A549 (cell line): ENCODE results near the gene CTDP1. TPM values are rescaled to one million over a fixed set of nuclear protein-coding genes. Genes with fewer than 3 reads are reported as not detected.

Source experiments
- ATAC-seq, 2 experiments: fragments of 200-7000 bp in 1 of 2; fragments of >200 bp in 1 of 2; cut with Nextera tagmentation in 1 of 2; cut with Tn5 transposase in 1 of 2; 3 replicates each; pipeline versions ENCODE4 v1.8.0 to v1.9.1; 2018 to 2020; ENCODE audit warnings: mild to moderate bottlenecking in 1 of 2, moderate library complexity in 1 of 2
- CTCF ChIA-PET: fragments of 300-600 bp; sonication (Branson Sonifier 250); formaldehyde crosslinking; extraction: SDS; loops from one replicate; lab custom pipeline; 2021; ENCODE audit warnings: antibody characterized with exemption, inconsistent platforms; lab: Yijun Ruan, JAX
- POLR2A ChIA-PET: fragments of 350-600 bp; formaldehyde crosslinking; extraction: SDS; loops from one replicate; lab custom pipeline; 2021; ENCODE audit warnings: antibody characterized with exemption, inconsistent platforms; lab: Yijun Ruan, JAX
- DNase-seq, 2 experiments: peaks; one replicate each; pipeline versions ENCODE4 v3.0.0 to v3.0.0-alpha.2; 2011 to 2016; ENCODE audit warnings: low read depth in 1 of 2, low spot score in 1 of 2
- FAIRE-seq: peaks from 2 replicates; lab custom pipeline; 2011; peaks lifted over from hg19 to GRCh38; lab: Jason Lieb, UNC
- H3K27ac ChIP-seq, 2 experiments: fragments of >200 bp; sonication (Bioruptor Twin); formaldehyde crosslinking; 3 replicates each; pipeline ENCODE4 v1.5.1; 2016 to 2017
- H3K4me1 ChIP-seq: fragments of >200 bp; sonication (Bioruptor Twin); formaldehyde crosslinking; 3 replicates; pipeline ENCODE4 v1.6.1; 2016
- H3K4me2 ChIP-seq: fragments of >200 bp; sonication (Bioruptor Twin); formaldehyde crosslinking; 3 replicates; pipeline ENCODE4 v1.6.1; 2016
- H3K4me3 ChIP-seq: fragments of >200 bp; sonication (Bioruptor Twin); formaldehyde crosslinking; 3 replicates; pipeline ENCODE4 v1.5.1; 2016
- H3K9me3 ChIP-seq: fragments of >200 bp; sonication (Bioruptor Twin); formaldehyde crosslinking; 3 replicates; pipeline ENCODE4 v1.6.1; 2016
- BHLHE40 ChIP-seq: IDR thresholded peaks from 2 replicates; pipeline ENCODE4 v1.6.1; 2012; ENCODE audit warnings: low read depth, low read length, inconsistent platforms
- CBX2 ChIP-seq: fragments of 200-600 bp; sonication (generic); IDR thresholded peaks from 2 replicates; pipeline ENCODE4 v1.6.1; 2016; ENCODE audit warnings: low read depth, mild to moderate bottlenecking, borderline replicate concordance
- CEBPB ChIP-seq, 2 experiments: fragments of >200 bp in 1 of 2; sonication (Bioruptor Twin) in 1 of 2; formaldehyde crosslinking in 1 of 2; IDR thresholded peaks; 2 replicates each; pipeline ENCODE4 v1.6.1; 2012 to 2016
- CHD2 ChIP-seq: fragments of 150-350 bp; IDR thresholded peaks from 2 replicates; pipeline ENCODE4 v1.6.1; 2014; ENCODE audit warnings: low read length; ENCODE audit not compliant: partially characterized antibody
- EHF ChIP-seq: fragments of 250-450 bp; sonication (Bioruptor Pico); IDR thresholded peaks from 2 replicates; pipeline ENCODE4 v1.5.0; 2020; ENCODE audit warnings: mild to moderate bottlenecking
- EHMT2 ChIP-seq: fragments of 200-600 bp; sonication (generic); IDR thresholded peaks from 2 replicates; pipeline ENCODE4 v1.6.1; 2016; ENCODE audit warnings: antibody characterized with exemption, low read depth, mild to moderate bottlenecking, moderate library complexity
- FOSB ChIP-seq: fragments of 250-450 bp; sonication (Bioruptor Pico); IDR thresholded peaks from 2 replicates; pipeline ENCODE4 v1.5.0; 2020; ENCODE audit warnings: mild to moderate bottlenecking, moderate library complexity
- FOXS1 ChIP-seq: fragments of 250-450 bp; sonication (Bioruptor Pico); IDR thresholded peaks from 2 replicates; pipeline ENCODE4 v1.5.0; 2020; ENCODE audit warnings: mild to moderate bottlenecking, moderate library complexity
- HEYL ChIP-seq: fragments of 250-450 bp; sonication (Bioruptor Pico); IDR thresholded peaks from 2 replicates; pipeline ENCODE4 v1.8.0; 2021; ENCODE audit warnings: mild to moderate bottlenecking, moderate library complexity
- HOXB13 ChIP-seq: fragments of 250-450 bp; sonication (Bioruptor Pico); IDR thresholded peaks from 2 replicates; pipeline ENCODE4 v1.5.0; 2020; ENCODE audit warnings: low read depth, mild to moderate bottlenecking, moderate library complexity
- KDM1A ChIP-seq: fragments of 200-600 bp; sonication (generic); IDR thresholded peaks from 2 replicates; pipeline ENCODE4 v1.6.1; 2016; ENCODE audit warnings: low read depth, mild to moderate bottlenecking
- MAFK ChIP-seq: fragments of 450-650 bp; IDR thresholded peaks from 2 replicates; pipeline ENCODE4 v1.6.1; 2014; ENCODE audit not compliant: partially characterized antibody
- MYC ChIP-seq: IDR thresholded peaks from 2 replicates; pipeline ENCODE4 v1.6.1; 2012; ENCODE audit warnings: mild to moderate bottlenecking, inconsistent platforms, low read length, improper control_type of control experiment, borderline replicate concordance
- NPAS2 ChIP-seq: fragments of 250-450 bp; sonication (Bioruptor Pico); IDR thresholded peaks from 2 replicates; pipeline ENCODE4 v1.8.0; 2022; ENCODE audit warnings: mild to moderate bottlenecking, moderate library complexity, borderline replicate concordance
- PHF8 ChIP-seq: fragments of 200-600 bp; sonication (generic); IDR thresholded peaks from 2 replicates; pipeline ENCODE4 v1.6.1; 2016; ENCODE audit warnings: low read depth, mild to moderate bottlenecking, antibody characterized with exemption, moderate library complexity, borderline replicate concordance
- POLR2A ChIP-seq: IDR thresholded peaks from 2 replicates; pipeline ENCODE4 v1.6.1; 2012; ENCODE audit warnings: mild to moderate bottlenecking, low read length
- POLR2AphosphoS2 ChIP-seq: conservative IDR thresholded peaks from 2 replicates; pipeline ENCODE4 v1.6.1; 2012; ENCODE audit warnings: low read length, improper control_type of control experiment, inconsistent platforms
- RCOR1 ChIP-seq: fragments of 150-350 bp; IDR thresholded peaks from 2 replicates; pipeline ENCODE4 v1.6.1; 2014; ENCODE audit warnings: antibody characterized with exemption, low read length, low read depth
- RFX5 ChIP-seq: fragments of 450-650 bp; IDR thresholded peaks from 2 replicates; pipeline ENCODE4 v1.7.1; 2014; ENCODE audit warnings: antibody characterized with exemption, mild to moderate bottlenecking, moderate library complexity
- RNF2 ChIP-seq: fragments of 200-600 bp; sonication (generic); IDR thresholded peaks from 2 replicates; pipeline ENCODE4 v1.6.1; 2016; ENCODE audit warnings: low read depth, mild to moderate bottlenecking, antibody characterized with exemption, moderate library complexity, borderline replicate concordance
- SMC3 ChIP-seq: fragments of >200 bp; sonication (Bioruptor Twin); formaldehyde crosslinking; IDR thresholded peaks from 3 replicates; pipeline ENCODE4 v1.6.1; 2018; ENCODE audit warnings: inconsistent platforms
- SREBF2 ChIP-seq: fragments of 450-650 bp; IDR thresholded peaks from 2 replicates; pipeline ENCODE4 v1.6.1; 2014; ENCODE audit warnings: mild to moderate bottlenecking, moderate library complexity
- TP53 ChIP-seq: fragments of 250-450 bp; sonication (Bioruptor Pico); IDR thresholded peaks from 2 replicates; pipeline ENCODE4 v1.5.0; 2021; ENCODE audit warnings: mild to moderate bottlenecking, moderate library complexity
- ZSCAN20 ChIP-seq: fragments of 250-450 bp; sonication (Bioruptor Pico); IDR thresholded peaks from 2 replicates; pipeline ENCODE4 v1.8.0; 2022; ENCODE audit warnings: mild to moderate bottlenecking, moderate library complexity
- WGBS: methylation state at CpG from one replicate; pipeline ENCODE4 v1.1.6; 2017; ENCODE audit errors: missing lambda C conversion rate; 5-methylcytosine and 5-hydroxymethylcytosine counted together
- polyA plus RNA-seq, 4 experiments: library from polyadenylated mRNA; depleted of rRNA in 3 of 4; stranded (reverse); fragments of >200 nt; fragmentation: RNase III in 1 of 4; extraction: RNeasy Plus Mini Kit Qiagen cat#74134 plus additional on column Dnase treatment in 1 of 4; gene quantifications; 2 replicates in 3 of 4; 3 replicates in 1 of 4; pipeline ENCODE4 v1.2.3, GENCODE V29; 2011 to 2017
- TF ChIP-seq, protein P1 (sequence below): fragments of >200 bp; sonication (Bioruptor Twin); formaldehyde crosslinking; IDR thresholded peaks from 3 replicates; pipeline ENCODE4 v1.6.1; 2016
- TF ChIP-seq, protein P2 (sequence below): IDR thresholded peaks from 2 replicates; pipeline ENCODE4 v1.6.1; 2012

Gene CTDP1
- polyA plus RNA-seq, 2 of the 4 experiments (the other 2 are of a cell fraction): 6.8 to 12.1 TPM

DNA sequence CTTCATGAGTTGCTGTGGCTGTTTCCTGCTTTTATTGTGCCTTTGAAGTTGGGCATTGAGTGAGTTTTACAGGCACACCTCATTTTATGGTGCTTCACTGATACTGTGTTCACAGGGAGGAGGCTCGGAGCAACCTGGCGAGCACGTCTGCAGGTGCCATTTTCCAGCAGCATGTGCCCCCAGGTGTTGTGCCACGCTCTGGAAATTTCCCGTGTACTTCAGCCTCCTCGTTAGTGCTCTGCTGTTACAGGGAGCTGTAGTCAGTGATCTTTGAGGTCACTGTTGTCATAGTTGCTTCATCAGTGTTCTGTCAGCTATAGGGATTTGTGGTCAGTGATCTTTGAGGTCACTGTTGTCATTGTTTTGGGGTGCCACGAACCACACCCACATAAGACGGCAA lies 20.1 kb downstream of the CTDP1 start (continued):
- TF ChIP-seq, protein P1, sequence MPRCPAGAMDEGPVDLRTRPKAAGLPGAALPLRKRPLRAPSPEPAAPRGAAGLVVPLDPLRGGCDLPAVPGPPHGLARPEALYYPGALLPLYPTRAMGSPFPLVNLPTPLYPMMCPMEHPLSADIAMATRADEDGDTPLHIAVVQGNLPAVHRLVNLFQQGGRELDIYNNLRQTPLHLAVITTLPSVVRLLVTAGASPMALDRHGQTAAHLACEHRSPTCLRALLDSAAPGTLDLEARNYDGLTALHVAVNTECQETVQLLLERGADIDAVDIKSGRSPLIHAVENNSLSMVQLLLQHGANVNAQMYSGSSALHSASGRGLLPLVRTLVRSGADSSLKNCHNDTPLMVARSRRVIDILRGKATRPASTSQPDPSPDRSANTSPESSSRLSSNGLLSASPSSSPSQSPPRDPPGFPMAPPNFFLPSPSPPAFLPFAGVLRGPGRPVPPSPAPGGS: no peak
- no peak for TF ChIP-seq CHD2
- no peak for TF ChIP-seq TP53 (CRISPR knock-in tag)
- no peak for TF ChIP-seq RCOR1
- TF ChIP-seq HOXB13 (CRISPR knock-in tag): no peak
- TF ChIP-seq HEYL (CRISPR knock-in tag): no peak
- no peak for TF ChIP-seq EHF (CRISPR knock-in tag)

DNA sequence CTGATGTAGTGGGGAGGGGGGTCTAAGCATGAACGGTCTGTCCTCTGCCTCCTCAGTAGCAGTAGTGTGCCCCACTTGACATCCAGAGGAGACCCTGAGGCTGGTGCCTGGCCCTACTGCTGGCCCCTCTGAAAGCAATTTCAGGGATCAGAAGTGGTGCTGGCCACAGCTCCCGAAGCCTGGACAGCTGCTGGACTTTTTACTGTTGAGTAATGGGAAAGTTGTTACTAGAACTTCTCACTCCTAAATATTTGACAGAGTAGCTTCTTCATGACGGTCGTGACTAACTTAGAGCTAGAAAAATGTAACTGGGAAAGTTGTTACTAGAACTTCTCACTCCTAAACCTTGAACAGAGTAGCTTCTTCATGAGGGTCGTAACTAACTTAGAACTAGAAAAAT lies 23.3 kb downstream of the CTDP1 start:
- CTCF ChIA-PET: no interaction called here
- POLR2A ChIA-PET: no interaction called here
- no peak for ATAC-seq
- H3K9me3 ChIP-seq: no peaks in the 10 kb centered on the region
- no peaks in the 10 kb centered on the region for H3K4me1 ChIP-seq
- H3K4me2 ChIP-seq: no peak overlapping the region
- FAIRE-seq: no peak
- H3K27ac ChIP-seq: no peak overlapping the region
- no peak overlapping the region for H3K4me3 ChIP-seq
- 91% methylated on average over 5 of the region's 5 CpGs for WGBS
- TF ChIP-seq HEYL (CRISPR knock-in tag) (no peak), POLR2A (no peak), KDM1A (no peak), CHD2 (no peak), NPAS2 (CRISPR knock-in tag) (no peak), CEBPB (IDR thresholded peaks at IDR 0.05) (no peak), MYC (no peak), SREBF2 (no peak), TP53 (CRISPR knock-in tag) (no peak), ZSCAN20 (CRISPR knock-in tag) (no peak), PHF8 (no peak), POLR2AphosphoS2 (no peak)
- TF ChIP-seq, protein P1: no peak
- DNase-seq: no peak

DNA sequence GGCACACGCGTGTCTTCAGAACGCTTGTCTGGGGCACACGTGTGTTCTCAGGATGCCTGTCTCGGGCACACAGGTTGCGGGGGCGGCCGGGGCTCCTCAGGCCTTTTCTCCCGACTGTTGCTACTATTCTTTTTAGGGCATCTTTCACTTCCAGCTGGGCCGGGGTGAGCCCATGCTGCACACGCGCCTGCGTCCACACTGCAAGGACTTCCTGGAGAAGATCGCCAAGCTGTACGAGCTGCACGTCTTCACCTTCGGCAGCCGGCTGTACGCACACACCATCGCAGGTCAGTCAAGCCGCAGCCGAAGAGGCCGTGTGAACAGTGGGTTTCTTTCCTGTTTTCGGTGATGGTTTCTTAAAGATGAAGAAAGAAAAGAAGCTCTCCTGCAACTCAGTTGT lies 25.0 kb downstream of the CTDP1 start:
- Histone ChIP-seq H3K27ac (no peak overlapping the region), H3K9me3 (no peaks in the 10 kb centered on the region), H3K4me3 (no peak overlapping the region), H3K4me1 (no peaks in the 10 kb centered on the region), H3K4me2 (no peak overlapping the region)
- TF ChIP-seq CBX2 (no peak), MAFK (no peak), RCOR1 (no peak), FOSB (CRISPR knock-in tag) (no peak), RNF2 (no peak), KDM1A (no peak), CEBPB (IDR thresholded peaks at IDR 0.05) (no peak), SMC3 (no peak), FOXS1 (CRISPR knock-in tag) (no peak), BHLHE40 (no peak), RFX5 (no peak), TP53 (CRISPR knock-in tag) (no peak), EHMT2 (no peak), PHF8 (no peak)
- TF ChIP-seq, protein P2, sequence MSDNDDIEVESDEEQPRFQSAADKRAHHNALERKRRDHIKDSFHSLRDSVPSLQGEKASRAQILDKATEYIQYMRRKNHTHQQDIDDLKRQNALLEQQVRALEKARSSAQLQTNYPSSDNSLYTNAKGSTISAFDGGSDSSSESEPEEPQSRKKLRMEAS: no peak
- TF ChIP-seq, protein P1: no peak
- ChIA-PET CTCF (no interaction called here), POLR2A (no interaction called here)
- DNase-seq: no peak
- no peak for ATAC-seq
- FAIRE-seq: no peak
- WGBS: 96% methylated on average over 18 of the region's 24 CpGs
